CD4-positive, CD25-positive, alpha-beta regulatory T cell (primary cell): ENCODE measurements around the gene DEFB129. TPM values are rescaled to one million over a fixed set of nuclear protein-coding genes. Genes with fewer than 3 reads are reported as not detected.
"Not testable (repeated sequence)": the region's sequence is repeated elsewhere in the genome, so short reads cannot be mapped to it uniquely, and the experiment has no call there.

Source experiments
- ATAC-seq, 2 donors: fragments of 150-1000 bp; cut with Tn5 transposase; one replicate each; pipeline ENCODE4 v1.10.0; 2021; ENCODE audit warnings: low read depth in 2 of 2, moderate number of reproducible peaks in 2 of 2, moderate library complexity in 1 of 2
- DNase-seq, 3 donors: peaks; one replicate each; pipeline versions ENCODE4 v3.0.0 to v3.0.0-alpha.2; 2012 to 2022; ENCODE audit warnings: mixed read lengths in 1 of 3
- H3K27ac ChIP-seq: one replicate; pipeline ENCODE4 v1.7.0; 2013; ENCODE audit warnings: mild to moderate bottlenecking, low read length; ENCODE audit not compliant: insufficient read depth, poor library complexity, severe bottlenecking
- H3K27me3 ChIP-seq: one replicate; pipeline ENCODE4 v1.7.0; 2013; ENCODE audit warnings: low read length; ENCODE audit not compliant: control insufficient read depth, insufficient read depth
- H3K36me3 ChIP-seq: one replicate; pipeline ENCODE4 v1.7.0; 2013; ENCODE audit warnings: mild to moderate bottlenecking, low read length, moderate library complexity; ENCODE audit not compliant: control insufficient read depth, insufficient read depth
- H3K4me1 ChIP-seq: 2 replicates; pipeline ENCODE4 v1.7.0; 2013; ENCODE audit warnings: mild to moderate bottlenecking, low read length; ENCODE audit not compliant: insufficient read depth, control insufficient read depth, poor library complexity, severe bottlenecking
- H3K4me3 ChIP-seq: one replicate; pipeline ENCODE4 v1.7.0; 2013; ENCODE audit warnings: low read depth, mild to moderate bottlenecking, low read length, moderate library complexity
- H3K9me3 ChIP-seq, 2 experiments: 1 replicate in 1 of 2; 2 replicates in 1 of 2; pipeline ENCODE4 v1.7.0; 2013; ENCODE audit warnings: low read length in 2 of 2, mild to moderate bottlenecking in 1 of 2, moderate library complexity in 1 of 2; ENCODE audit not compliant: control insufficient read depth in 2 of 2
- H3K27ac Mint-ChIP-seq, 3 donors: one replicate each; pipeline ENCODE4 v1.8.0; 2020 to 2022; ENCODE audit warnings: mild to moderate bottlenecking in 3 of 3, mixed read lengths in 3 of 3, moderate library complexity in 2 of 3
- H3K27me3 Mint-ChIP-seq: one replicate; pipeline ENCODE4 v1.8.0; 2022; ENCODE audit warnings: mild to moderate bottlenecking, mixed read lengths
- H3K36me3 Mint-ChIP-seq: one replicate; pipeline ENCODE4 v1.8.0; 2020; ENCODE audit warnings: mixed read lengths
- H3K4me1 Mint-ChIP-seq, 4 donors: one replicate each; pipeline ENCODE4 v1.8.0; 2020 to 2022; ENCODE audit warnings: mixed read lengths in 4 of 4, mild to moderate bottlenecking in 1 of 4
- H3K4me3 Mint-ChIP-seq, 4 donors: one replicate each; pipeline ENCODE4 v1.8.0; 2020 to 2022; ENCODE audit warnings: mild to moderate bottlenecking in 4 of 4, mixed read lengths in 4 of 4, moderate library complexity in 3 of 4
- H3K9me3 Mint-ChIP-seq, 7 donors: one replicate each; pipeline ENCODE4 v1.8.0; 2020 to 2022; ENCODE audit warnings: mixed read lengths in 7 of 7, mild to moderate bottlenecking in 3 of 7, moderate library complexity in 2 of 7
- polyA plus RNA-seq, 4 donors: library from polyadenylated mRNA; unstranded; fragments of 300-500 nt; fragmentation: Illumina TruSeq; gene quantifications; one replicate each; pipeline ENCODE4 v1.2.3, GENCODE V29; 2021
- total RNA-seq: library from RNA; stranded (reverse); gene quantifications from one replicate; pipeline ENCODE4 v1.2.3, GENCODE V29; 2022

The DEFB129 gene
- not detected for total RNA-seq
- polyA plus RNA-seq, result not detected

- peaks cover 10% of the 10 kb centered on the region for H3K27me3 ChIP-seq
- DNase-seq (no peak), ATAC-seq (no peak)
- H3K27ac Mint-ChIP-seq, result peak within 1 kb of the TSS in 2 of 3 donors; percentile 16 to 29
- H3K36me3 Mint-ChIP-seq, result no peaks in the 10 kb centered on the region
- no peaks in the 10 kb centered on the region for H3K4me1 ChIP-seq
- no peak within 1 kb of the TSS for H3K4me3 ChIP-seq
- H3K9me3 Mint-ChIP-seq, result peaks cover 0 to 3% (median 0%) of the 10 kb centered on the region in 7 donors
- no peaks in the 10 kb centered on the region for H3K9me3 ChIP-seq
- H3K4me1 Mint-ChIP-seq, result peaks cover 0 to 18% (median 0%) of the 10 kb centered on the region in 4 donors
- H3K36me3 ChIP-seq, result no peaks in the 10 kb centered on the region
- H3K27me3 Mint-ChIP-seq, result peaks cover 34% of the 10 kb centered on the region
- H3K27ac ChIP-seq, result no peak within 1 kb of the TSS
- H3K4me3 Mint-ChIP-seq, result no peak within 1 kb of the TSS
Measured at GRCh38 chr20:226958-227357, at the start of gene DEFB129. DEFB129 (plus strand) TSS chr20:227258; CDS start chr20:227289, 31 bp downstream.

GRCh38 chr20:184288-184687, 42.8 kb upstream of the DEFB129 start:
- no peak overlapping the region for H3K27ac Mint-ChIP-seq

GRCh38 chr20:187733-188132, 39.3 kb upstream of the DEFB129 start:
- Mint-ChIP-seq H3K4me3 (no peak overlapping the region), H3K27me3 (peaks cover 55% of the 10 kb centered on the region), H3K4me1 (no peaks in the 10 kb centered on the region), H3K27ac (no peak overlapping the region), H3K36me3 (no peaks in the 10 kb centered on the region), H3K9me3 (peaks cover 0 to 30% (median 5%) of the 10 kb centered on the region in 7 donors)
- peaks cover 0 to 2% of the 10 kb centered on the region in 2 experiments for H3K9me3 ChIP-seq
- no peaks in the 10 kb centered on the region for H3K4me1 ChIP-seq
- H3K36me3 ChIP-seq, result no peaks in the 10 kb centered on the region
- no peak overlapping the region for H3K27ac ChIP-seq
- H3K27me3 ChIP-seq, result peaks cover 21% of the 10 kb centered on the region
- DNase-seq (no peak), ATAC-seq (no peak)
- no peak overlapping the region for H3K4me3 ChIP-seq

More at GRCh38 chr20:184288-184687, 42.8 kb upstream of the DEFB129 start:
- Mint-ChIP-seq H3K4me3 (no peak overlapping the region), H3K27me3 (peaks cover 53% of the 10 kb centered on the region), H3K36me3 (no peaks in the 10 kb centered on the region), H3K9me3 (peaks cover 0 to 19% (median 5%) of the 10 kb centered on the region in 7 donors), H3K4me1 (no peaks in the 10 kb centered on the region)
- no peaks in the 10 kb centered on the region for H3K36me3 ChIP-seq
- peaks cover 28% of the 10 kb centered on the region for H3K27me3 ChIP-seq
- no peak overlapping the region for H3K4me3 ChIP-seq
- DNase-seq (no peak), ATAC-seq (no peak)
- H3K27ac ChIP-seq, result no peak overlapping the region
- H3K4me1 ChIP-seq, result no peaks in the 10 kb centered on the region
- peaks cover 0 to 2% of the 10 kb centered on the region in 2 experiments for H3K9me3 ChIP-seq

- Histone ChIP-seq H3K27me3 (peaks cover 16% of the 10 kb centered on the region), H3K9me3 (no peaks in the 10 kb centered on the region), H3K4me3 (no peak within 1 kb of the TSS), H3K27ac (no peak within 1 kb of the TSS), H3K36me3 (no peaks in the 10 kb centered on the region), H3K4me1 (no peaks in the 10 kb centered on the region)
- Mint-ChIP-seq H3K4me3 (no peak within 1 kb of the TSS), H3K27me3 (peaks cover 40% of the 10 kb centered on the region), H3K4me1 (no peaks in the 10 kb centered on the region), H3K27ac (no peak within 1 kb of the TSS), H3K9me3 (peaks cover 0 to 16% (median 1%) of the 10 kb centered on the region in 7 donors), H3K36me3 (no peaks in the 10 kb centered on the region)
- ATAC-seq (no peak), DNase-seq (no peak)
Measured at GRCh38 chr20:189611-190010, 37.4 kb upstream of the DEFB129 start, which contains the start of gene DEFB128. DEFB128 (minus strand) TSS chr20:189711; CDS start chr20:189623, 88 bp downstream.

- peaks cover 0 to 5% (median 0%) of the 10 kb centered on the region in 7 donors for H3K9me3 Mint-ChIP-seq
- H3K4me1 ChIP-seq, result no peaks in the 10 kb centered on the region
- no peaks in the 10 kb centered on the region for H3K36me3 Mint-ChIP-seq
- H3K4me1 Mint-ChIP-seq, result no peaks in the 10 kb centered on the region
- H3K27ac ChIP-seq, result no peak overlapping the region
- H3K9me3 ChIP-seq, result no peaks in the 10 kb centered on the region
- H3K27me3 Mint-ChIP-seq, result peaks cover 37% of the 10 kb centered on the region
- no peak overlapping the region for H3K4me3 ChIP-seq
- ATAC-seq (no peak), DNase-seq (no peak)
- H3K36me3 ChIP-seq, result no peaks in the 10 kb centered on the region
- H3K27ac Mint-ChIP-seq, result no peak overlapping the region
- H3K4me3 Mint-ChIP-seq, result no peak overlapping the region
- H3K27me3 ChIP-seq, result peaks cover 6% of the 10 kb centered on the region
Measured at GRCh38 chr20:198225-198624, 28.8 kb upstream of the DEFB129 start.

- Mint-ChIP-seq H3K27me3 (peaks cover 35% of the 10 kb centered on the region), H3K27ac (no peak overlapping the region), H3K36me3 (no peaks in the 10 kb centered on the region), H3K4me1 (no peaks in the 10 kb centered on the region), H3K4me3 (no peak overlapping the region), H3K9me3 (peaks cover 0 to 5% (median 1%) of the 10 kb centered on the region in 7 donors)
- H3K4me1 ChIP-seq, result no peaks in the 10 kb centered on the region
- H3K9me3 ChIP-seq, result no peaks in the 10 kb centered on the region
- H3K4me3 ChIP-seq, result no peak overlapping the region
- no peak for ATAC-seq
- peaks cover 4% of the 10 kb centered on the region for H3K27me3 ChIP-seq
- DNase-seq, result no peak
- no peak overlapping the region for H3K27ac ChIP-seq
- no peaks in the 10 kb centered on the region for H3K36me3 ChIP-seq
Measured at GRCh38 chr20:199996-200395, 27.1 kb upstream of the DEFB129 start.

- ATAC-seq, H3K36me3 ChIP-seq, DNase-seq, H3K4me1 ChIP-seq, H3K36me3 Mint-ChIP-seq, H3K27me3 ChIP-seq, H3K27ac Mint-ChIP-seq, H3K9me3 Mint-ChIP-seq, H3K4me3 ChIP-seq, H3K4me1 Mint-ChIP-seq, H3K9me3 ChIP-seq, H3K4me3 Mint-ChIP-seq, H3K27ac ChIP-seq: not testable (repeated sequence)
- peaks cover 28% of the 10 kb centered on the region for H3K27me3 Mint-ChIP-seq
Measured at GRCh38 chr20:203630-204029, 23.4 kb upstream of the DEFB129 start.

- peaks cover 7% of the 10 kb centered on the region for H3K27me3 ChIP-seq
- H3K36me3 ChIP-seq, result no peaks in the 10 kb centered on the region
- peak overlapping the region in 1 of 3 donors; percentile 25 for H3K27ac Mint-ChIP-seq
- DNase-seq (peak in 2 of 3 donors; percentile 54 to 64), ATAC-seq (peak; percentile 57 to 77)
- H3K4me3 ChIP-seq, result no peak overlapping the region
- H3K27me3 Mint-ChIP-seq, result peaks cover 37% of the 10 kb centered on the region
- H3K4me1 Mint-ChIP-seq, result no peaks in the 10 kb centered on the region
- H3K9me3 Mint-ChIP-seq, result peaks cover 0 to 1% (median 0%) of the 10 kb centered on the region in 7 donors
- no peak overlapping the region for H3K4me3 Mint-ChIP-seq
- no peak overlapping the region for H3K27ac ChIP-seq
- no peaks in the 10 kb centered on the region for H3K4me1 ChIP-seq
- no peaks in the 10 kb centered on the region for H3K36me3 Mint-ChIP-seq
- no peaks in the 10 kb centered on the region for H3K9me3 ChIP-seq
Measured at GRCh38 chr20:208942-209566, 18.0 kb upstream of the DEFB129 start.
